Activated CD4-positive, alpha-beta memory T cell treated with anti-CD3 and anti-CD28 coated beads for 36 hours (primary cell): ENCODE measurements around the gene CSNK1G1. TPM values are rescaled to one million over a fixed set of nuclear protein-coding genes. Genes with fewer than 3 reads are reported as not detected.

Experiments
- CTCF ChIA-PET: fragments of 350-600 bp; sonication (Branson Sonifier 250); formaldehyde crosslinking; loops from one replicate; lab custom pipeline; 2021; ENCODE audit warnings: antibody characterized with exemption, inconsistent platforms; lab: Charles Lee
- POLR2A ChIA-PET: fragments of 350-600 bp; sonication (Branson Sonifier 250); formaldehyde crosslinking; loops from one replicate; lab custom pipeline; 2021; ENCODE audit warnings: antibody characterized with exemption; lab: Charles Lee
- DNase-seq: peaks from one replicate; pipeline ENCODE4 v3.0.0-alpha.2; 2020
- H3K27ac Mint-ChIP-seq: one replicate; pipeline ENCODE4 v1.8.0; 2021; ENCODE audit warnings: mixed read lengths
- H3K27me3 Mint-ChIP-seq: one replicate; pipeline ENCODE4 v1.8.0; 2021; ENCODE audit warnings: mixed read lengths
- H3K36me3 Mint-ChIP-seq: one replicate; pipeline ENCODE4 v1.8.0; 2021; ENCODE audit warnings: mixed read lengths
- H3K4me1 Mint-ChIP-seq: one replicate; pipeline ENCODE4 v1.8.0; 2021; ENCODE audit warnings: low read depth, mixed read lengths
- H3K4me3 Mint-ChIP-seq: one replicate; pipeline ENCODE4 v1.8.0; 2021; ENCODE audit warnings: mild to moderate bottlenecking, mixed read lengths
- H3K9me3 Mint-ChIP-seq: one replicate; pipeline ENCODE4 v1.8.0; 2021; ENCODE audit warnings: mixed read lengths
- intact Hi-C: fragments of 100-400 bp; cut with micrococcal nuclease; formaldehyde crosslinking; loops from one replicate; pipeline ENCODE4 v1.15.1; 2023
- total RNA-seq, 2 experiments: library from RNA; stranded (reverse); gene quantifications; one replicate each; pipeline ENCODE4 v1.2.3, GENCODE V29; 2021

Gene CSNK1G1
- total RNA-seq, 2 experiments from 2014 or later: 17.5 to 20.9 TPM

DNA sequence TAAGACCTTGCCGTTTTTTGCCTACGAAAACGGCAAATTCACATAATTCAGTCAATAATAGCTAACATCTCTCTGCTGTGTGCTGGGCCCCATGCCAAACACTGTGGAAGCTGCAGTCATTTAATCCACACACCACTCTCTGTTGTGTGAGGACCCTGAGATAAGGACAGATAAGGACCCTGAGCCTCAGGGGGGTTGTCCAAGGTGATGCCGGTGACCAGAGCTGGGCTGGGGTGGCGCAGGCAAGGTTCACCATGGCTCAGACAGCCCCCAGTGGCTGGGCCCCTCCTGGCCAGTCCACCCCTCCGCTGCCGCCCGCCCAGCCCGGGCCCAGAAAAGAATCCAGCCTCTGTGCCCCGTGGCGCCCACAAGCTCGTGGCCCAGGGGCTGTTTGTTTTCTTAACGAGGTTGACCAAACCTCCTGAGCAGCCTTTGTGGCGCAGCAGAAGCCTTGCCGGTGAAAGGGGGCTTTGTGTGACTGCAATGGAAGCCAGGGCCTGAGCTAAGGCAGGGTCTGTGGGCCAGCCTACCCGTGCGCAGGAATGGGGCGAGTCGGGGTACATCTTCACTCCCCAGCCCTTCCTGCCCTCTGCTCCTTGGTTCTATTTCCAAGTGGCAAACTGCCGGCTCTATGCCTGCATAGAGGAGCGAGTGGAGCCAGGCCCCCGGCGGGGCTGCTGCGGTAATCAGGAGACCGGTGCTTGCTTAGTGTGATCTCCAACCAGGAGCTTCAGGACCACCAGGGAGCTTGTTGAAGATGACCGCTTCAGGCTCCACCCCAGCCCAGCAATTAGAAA is 208.9 kb downstream of the CSNK1G1 start:
- Mint-ChIP-seq H3K4me1 (peaks cover 10% of the 10 kb centered on the region), H3K27me3 (peaks cover 4% of the 10 kb centered on the region), H3K27ac (no peak overlapping the region), H3K36me3 (no peaks in the 10 kb centered on the region), H3K9me3 (no peaks in the 10 kb centered on the region), H3K4me3 (no peak overlapping the region)
- DNase-seq: no peak
- CTCF ChIA-PET: interaction anchor here (1.5 kb wide), 1 partner anchor 10 kb away, joined by 4 read pairs; no protein-coding TSS in a partner anchor
- intact Hi-C loops: no loop called here
- POLR2A ChIA-PET: interaction anchor here (0.5 kb wide), 1 partner anchor 15 kb away, joined by 3 read pairs; no protein-coding TSS in a partner anchor

DNA sequence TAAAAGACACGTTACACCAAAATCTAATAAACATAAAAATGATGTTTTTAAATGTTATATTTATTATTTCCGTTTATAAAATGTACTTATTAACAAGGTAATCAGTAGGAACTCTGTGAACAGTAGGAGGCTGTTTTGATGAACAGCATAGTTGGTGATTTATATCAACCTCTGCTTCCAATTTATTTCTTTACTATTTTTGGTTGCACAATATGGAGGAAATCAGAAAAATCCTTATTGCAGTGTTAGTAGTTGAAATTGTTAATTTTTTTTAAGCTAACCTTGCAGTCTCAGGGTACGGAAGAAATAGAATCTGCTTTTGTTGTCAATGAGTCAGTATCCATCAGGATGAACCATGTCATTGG is 209.5 kb downstream of the CSNK1G1 start:
- H3K4me1 Mint-ChIP-seq: peaks cover 10% of the 10 kb centered on the region
- POLR2A ChIA-PET: no interaction called here
- CTCF ChIA-PET: interaction anchor here (1.5 kb wide), 1 partner anchor 11 kb away, joined by 4 read pairs; no protein-coding TSS in a partner anchor

DNA sequence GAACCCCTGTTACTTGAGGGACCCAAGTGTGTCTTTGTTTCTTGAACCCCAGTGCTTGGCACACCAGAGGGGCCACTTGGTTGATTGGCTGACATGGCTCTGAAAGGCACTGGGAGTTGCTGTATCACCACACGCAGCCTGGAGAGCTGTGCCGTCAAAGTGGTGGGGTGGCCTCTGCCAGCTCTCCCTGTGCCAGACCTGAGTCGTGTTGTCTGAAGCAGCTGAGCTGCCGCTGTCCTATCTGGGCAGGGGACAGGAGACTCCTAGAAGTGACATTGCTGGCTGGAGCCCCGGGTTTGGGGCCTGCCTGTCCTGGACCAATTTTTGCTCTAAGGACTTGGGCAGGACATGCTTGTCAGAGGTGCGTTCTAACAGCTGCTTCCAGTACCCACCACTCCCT is 209.9 kb downstream of the CSNK1G1 start:
- no peak for DNase-seq
- Mint-ChIP-seq H3K27ac (no peak overlapping the region), H3K4me3 (no peak overlapping the region), H3K4me1 (peaks cover 9% of the 10 kb centered on the region), H3K9me3 (no peaks in the 10 kb centered on the region), H3K27me3 (peaks cover 3% of the 10 kb centered on the region), H3K36me3 (no peaks in the 10 kb centered on the region)
- ChIA-PET CTCF (interaction anchor here (1.4 kb wide), 1 partner anchor 8 kb away, joined by 10 read pairs; no protein-coding TSS in a partner anchor), POLR2A (no interaction called here)
- intact Hi-C loops: no loop called here

More for the DNA sequence above, 209.5 kb downstream of the CSNK1G1 start:
- H3K36me3 Mint-ChIP-seq: no peaks in the 10 kb centered on the region
- no peaks in the 10 kb centered on the region for H3K9me3 Mint-ChIP-seq
- DNase-seq: no peak
- H3K27ac Mint-ChIP-seq: no peak overlapping the region
- H3K4me3 Mint-ChIP-seq: no peak overlapping the region
- intact Hi-C loops: no loop called here
- peaks cover 4% of the 10 kb centered on the region for H3K27me3 Mint-ChIP-seq

DNA sequence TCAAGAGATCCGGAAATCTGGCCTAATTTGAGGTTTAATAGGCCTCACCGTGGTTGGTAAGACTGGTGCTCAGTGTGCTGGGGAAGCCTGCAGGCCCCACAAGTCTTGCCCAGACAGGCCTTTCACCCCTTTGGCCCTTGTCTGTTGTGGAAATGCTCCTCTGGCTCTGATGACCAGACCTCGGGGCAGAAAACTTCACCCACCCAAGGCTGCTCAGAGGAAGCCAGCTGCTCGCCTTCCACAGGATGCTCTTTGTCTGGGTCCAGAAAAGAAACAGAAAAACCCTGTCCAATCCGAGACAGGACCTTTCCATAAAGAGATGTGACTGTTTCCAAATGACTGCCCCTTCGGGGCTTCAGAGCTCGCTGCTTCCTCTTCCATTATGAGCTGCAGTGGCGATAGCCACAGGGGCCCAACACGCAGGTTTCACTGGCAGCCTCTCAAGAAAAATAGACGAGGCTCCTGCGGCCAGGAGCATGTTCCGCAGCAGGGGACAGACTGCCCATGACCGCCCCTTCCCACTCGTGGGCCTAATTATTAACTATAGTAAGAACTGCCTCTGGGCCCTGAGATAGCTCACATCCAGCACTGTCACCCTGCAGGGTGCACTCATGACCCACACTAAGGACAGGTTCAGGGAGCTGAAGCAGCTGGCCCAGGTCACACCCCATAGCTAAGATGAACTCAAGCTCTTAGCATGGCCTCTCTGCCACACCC is 211.2 kb downstream of the CSNK1G1 start:
- CTCF ChIA-PET: interaction anchor here (0.8 to 1.4 kb wide), 4 partner anchors 8 to 430 kb away, joined by 3 to 10 read pairs (median 4); no protein-coding TSS in a partner anchor
- Mint-ChIP-seq H3K4me1 (peaks cover 4% of the 10 kb centered on the region), H3K27me3 (no peaks in the 10 kb centered on the region), H3K27ac (no peak overlapping the region), H3K4me3 (no peak overlapping the region), H3K36me3 (no peaks in the 10 kb centered on the region), H3K9me3 (no peaks in the 10 kb centered on the region)
- intact Hi-C loops: no loop called here
- POLR2A ChIA-PET: no interaction called here
- DNase-seq: no peak

DNA sequence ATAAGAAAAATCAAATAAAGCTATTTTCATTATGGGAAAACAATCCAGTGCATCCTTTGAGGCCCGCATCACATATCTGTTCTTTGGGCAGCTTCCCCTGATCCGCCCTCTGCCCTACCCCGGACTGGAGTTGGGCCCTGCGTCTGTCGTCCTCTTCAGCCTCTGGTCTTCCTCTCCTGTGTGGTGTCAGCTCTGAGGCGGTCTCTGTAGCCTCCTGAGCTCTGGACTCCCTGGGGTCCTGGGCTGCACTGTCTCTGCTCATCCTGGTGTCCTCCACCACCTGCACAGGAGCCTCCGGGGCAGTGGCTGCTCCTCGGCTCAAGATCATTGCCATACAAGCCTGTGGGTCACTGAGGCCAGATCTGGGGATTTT is 211.8 kb downstream of the CSNK1G1 start:
- POLR2A ChIA-PET: no interaction called here
- H3K27ac Mint-ChIP-seq: no peak overlapping the region
- no peaks in the 10 kb centered on the region for H3K27me3 Mint-ChIP-seq
- H3K9me3 Mint-ChIP-seq: no peaks in the 10 kb centered on the region
- H3K4me1 Mint-ChIP-seq: no peaks in the 10 kb centered on the region
- DNase-seq: no peak
- intact Hi-C loops: no loop called here
- no peaks in the 10 kb centered on the region for H3K36me3 Mint-ChIP-seq
- no peak overlapping the region for H3K4me3 Mint-ChIP-seq
- CTCF ChIA-PET: interaction anchor here (0.9 to 1.2 kb wide), 2 partner anchors 9 to 392 kb away, joined by 3 to 4 read pairs; no protein-coding TSS in a partner anchor

DNA sequence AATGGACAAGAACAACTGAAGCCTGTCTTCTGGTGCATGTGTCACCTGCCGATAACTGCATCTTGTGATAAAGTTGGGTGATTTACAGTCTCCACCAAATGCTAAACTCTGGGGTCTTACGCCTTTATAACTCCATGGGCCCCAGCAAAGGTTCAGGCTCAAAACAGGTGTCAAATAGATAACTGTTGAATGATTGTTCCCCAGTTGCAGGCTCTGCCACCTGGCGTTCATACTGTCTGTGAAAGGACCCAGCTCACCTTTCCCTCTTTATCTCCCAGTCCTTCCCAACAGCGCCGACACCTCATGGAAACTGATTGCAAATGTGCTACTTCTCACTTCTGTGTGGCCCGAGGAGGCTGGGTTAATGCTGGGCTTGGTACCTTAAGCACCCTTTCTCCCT is 212.7 kb downstream of the CSNK1G1 start:
- POLR2A ChIA-PET: no interaction called here
- DNase-seq: no peak
- CTCF ChIA-PET: no interaction called here
- Mint-ChIP-seq H3K27ac (no peak overlapping the region), H3K27me3 (no peaks in the 10 kb centered on the region), H3K9me3 (no peaks in the 10 kb centered on the region), H3K4me3 (no peak overlapping the region), H3K36me3 (peaks cover 3% of the 10 kb centered on the region), H3K4me1 (no peaks in the 10 kb centered on the region)
- intact Hi-C loops: no loop called here

DNA sequence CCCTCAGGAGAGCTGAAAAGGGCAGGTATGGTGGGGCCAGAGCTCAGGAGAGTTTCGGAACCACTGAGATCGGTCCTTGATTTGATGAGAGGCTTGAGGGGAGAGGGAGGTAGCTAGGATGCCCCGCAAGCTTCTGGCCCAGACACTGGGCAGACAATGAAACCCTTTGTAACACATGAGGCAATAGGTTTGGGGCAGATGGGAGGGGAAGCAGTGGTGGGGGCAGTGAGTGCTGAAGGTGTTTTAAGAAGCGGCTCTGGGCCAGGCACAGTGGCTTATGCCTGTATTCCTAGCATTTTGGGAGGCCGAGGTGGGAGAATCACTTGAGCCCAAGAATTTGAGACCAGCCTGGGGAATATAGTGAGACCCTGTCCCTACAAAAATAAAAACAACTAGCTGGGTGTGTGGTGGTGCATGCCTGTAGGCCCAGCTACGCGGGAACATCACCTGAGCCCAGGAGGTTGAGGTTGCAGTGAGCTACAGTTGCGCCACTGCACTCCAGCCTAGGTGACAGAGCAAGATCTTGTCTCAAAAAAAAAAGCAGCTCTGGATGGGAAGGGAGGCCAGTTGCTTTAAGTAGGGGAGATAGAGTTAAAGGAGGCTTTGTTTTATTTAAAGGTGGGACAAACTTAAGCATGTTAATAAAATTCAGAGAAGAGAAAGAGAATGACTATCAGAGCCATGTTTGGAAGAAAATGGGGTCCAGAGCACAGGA is 214.0 kb downstream of the CSNK1G1 start:
- CTCF ChIA-PET: interaction anchor here (0.7 kb wide), 1 partner anchor 74 kb away, joined by 3 read pairs; no protein-coding TSS in a partner anchor

DNA sequence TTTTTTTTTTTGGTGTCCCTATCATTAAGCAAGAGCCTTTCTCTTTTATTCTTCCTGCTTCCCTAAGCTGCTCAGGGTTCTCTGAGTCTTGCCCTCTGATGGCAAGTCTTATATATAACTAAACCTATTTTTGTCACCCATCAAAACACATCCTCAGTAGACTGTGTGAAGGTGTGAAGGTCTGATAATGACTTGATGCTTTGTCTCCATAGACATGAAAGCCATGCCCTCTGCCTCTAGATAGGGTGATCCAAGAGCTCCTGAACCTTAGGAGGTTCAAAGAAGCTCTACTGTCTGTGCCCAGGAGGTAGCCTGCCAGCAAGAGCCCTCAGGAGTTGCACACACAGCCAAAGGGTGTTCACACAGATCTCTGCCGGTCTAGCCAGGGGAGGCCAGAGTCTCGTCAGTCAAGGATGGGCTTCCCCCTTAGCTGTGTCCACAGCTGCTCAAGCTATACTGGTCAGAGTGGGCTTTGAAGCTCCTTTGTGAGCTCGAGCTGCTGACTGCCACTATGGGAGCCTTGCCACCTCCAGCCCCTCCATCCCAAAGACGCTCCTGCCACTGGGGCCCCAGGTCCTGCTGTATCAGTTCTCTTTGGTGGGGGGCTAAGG is 217.5 kb downstream of the CSNK1G1 start:
- Mint-ChIP-seq H3K4me3 (no peak overlapping the region), H3K27ac (no peak overlapping the region), H3K36me3 (peaks cover 15% of the 10 kb centered on the region), H3K9me3 (no peaks in the 10 kb centered on the region), H3K4me1 (no peaks in the 10 kb centered on the region), H3K27me3 (no peaks in the 10 kb centered on the region)
- intact Hi-C loops: no loop called here
- ChIA-PET POLR2A (interaction anchor here (0.6 kb wide), 1 partner anchor 1045 kb away, joined by 3 read pairs; no protein-coding TSS in a partner anchor), CTCF (interaction anchor here (0.6 to 0.7 kb wide), 2 partner anchors 16 to 17 kb away, joined by 3 to 5 read pairs; no protein-coding TSS in a partner anchor)
- DNase-seq: no peak

More for the DNA sequence above, 214.0 kb downstream of the CSNK1G1 start:
- Mint-ChIP-seq H3K9me3 (no peaks in the 10 kb centered on the region), H3K27ac (no peak overlapping the region), H3K4me1 (no peaks in the 10 kb centered on the region), H3K4me3 (no peak overlapping the region), H3K36me3 (peaks cover 8% of the 10 kb centered on the region), H3K27me3 (no peaks in the 10 kb centered on the region)
- intact Hi-C loops: no loop called here
- DNase-seq: no peak
- POLR2A ChIA-PET: interaction anchor here (0.6 kb wide), 1 partner anchor 29 kb away, joined by 3 read pairs; no protein-coding TSS in a partner anchor

DNA sequence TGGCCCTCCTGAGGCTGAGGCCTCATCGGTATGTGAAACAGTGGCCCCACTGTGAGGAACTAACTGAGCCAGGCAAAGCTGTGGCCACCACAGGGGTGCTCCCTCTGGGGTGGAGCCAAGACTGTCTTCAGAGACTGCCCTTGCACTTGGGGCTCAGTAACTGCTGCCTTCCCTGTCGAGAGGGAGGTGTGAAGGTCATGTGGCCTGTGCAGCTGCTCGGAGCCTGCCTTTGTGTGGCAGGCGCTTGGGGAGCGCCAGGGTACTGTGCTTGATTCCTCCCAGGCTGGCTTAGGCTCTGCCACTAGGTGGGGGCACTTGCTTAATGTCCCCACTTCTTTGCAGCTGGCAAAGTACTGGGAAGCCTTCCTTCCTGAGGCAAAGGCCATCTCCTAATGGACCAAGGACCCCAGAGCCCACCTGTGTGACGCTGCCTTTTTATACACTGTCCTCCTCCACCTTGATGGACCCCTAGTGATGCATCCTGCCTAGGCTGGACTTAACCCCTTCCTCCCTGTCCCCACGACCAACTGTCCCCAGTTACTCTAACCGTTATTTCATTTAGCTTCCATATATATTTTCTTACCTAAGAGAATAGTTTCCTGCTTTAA is 218.6 kb downstream of the CSNK1G1 start:
- DNase-seq: no peak
- ChIA-PET CTCF (interaction anchor here (0.6 to 1.0 kb wide), 2 partner anchors 16 kb away, joined by 5 read pairs; no protein-coding TSS in a partner anchor), POLR2A (no interaction called here)
- Mint-ChIP-seq H3K27me3 (no peaks in the 10 kb centered on the region), H3K36me3 (peaks cover 21% of the 10 kb centered on the region), H3K4me1 (no peaks in the 10 kb centered on the region), H3K9me3 (no peaks in the 10 kb centered on the region), H3K4me3 (no peak overlapping the region), H3K27ac (no peak overlapping the region)
- intact Hi-C loops: no loop called here

DNA sequence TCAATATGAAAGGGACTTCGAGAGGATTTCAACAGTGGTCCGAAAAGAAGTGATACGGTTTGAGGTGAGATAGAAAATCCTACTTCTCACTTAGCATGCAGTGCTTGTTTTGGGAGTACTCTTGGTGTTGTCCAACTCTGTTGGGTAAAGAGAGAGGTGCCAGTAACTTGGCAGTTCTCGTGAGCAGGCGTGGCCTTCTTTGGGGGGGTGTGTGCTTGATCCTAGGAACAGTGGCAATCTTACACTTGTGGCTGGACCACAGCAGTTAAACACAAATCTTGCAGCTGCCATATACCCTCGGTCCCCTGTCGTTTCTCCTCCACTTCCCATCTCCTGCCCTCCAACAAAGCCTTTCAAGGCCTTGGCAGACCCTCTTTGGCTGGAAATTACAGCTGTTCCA is 219.6 kb downstream of the CSNK1G1 start:
- H3K27me3 Mint-ChIP-seq: no peaks in the 10 kb centered on the region
- no peak overlapping the region for H3K4me3 Mint-ChIP-seq
- no peaks in the 10 kb centered on the region for H3K4me1 Mint-ChIP-seq
- ChIA-PET POLR2A (no interaction called here), CTCF (no interaction called here)
- intact Hi-C loops: no loop called here
- no peak overlapping the region for H3K27ac Mint-ChIP-seq
- no peak for DNase-seq
- peaks cover 30% of the 10 kb centered on the region for H3K36me3 Mint-ChIP-seq
- H3K9me3 Mint-ChIP-seq: no peaks in the 10 kb centered on the region

DNA sequence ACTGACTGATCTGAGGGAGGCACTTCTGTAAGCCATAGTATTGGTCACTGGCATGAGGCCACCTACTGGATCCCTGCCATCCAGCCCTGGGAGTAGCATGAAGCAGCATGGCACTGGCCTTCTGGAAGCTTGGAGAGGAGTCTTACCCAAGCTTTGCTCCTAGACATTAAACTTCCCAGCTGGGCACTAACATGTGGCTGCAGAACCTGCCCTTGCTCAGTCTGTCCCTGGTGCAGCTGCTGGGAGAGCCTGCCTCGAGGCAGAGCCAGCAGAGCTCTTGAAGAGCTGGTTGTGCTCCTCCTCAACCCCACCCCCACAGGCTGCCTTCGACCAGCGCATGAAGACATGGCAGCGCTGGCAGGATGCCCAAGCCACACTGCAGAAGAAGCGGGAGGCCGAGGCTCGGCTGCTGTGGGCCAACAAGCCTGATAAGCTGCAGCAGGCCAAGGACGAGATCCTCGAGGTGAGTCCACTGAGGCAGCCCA is 221.6 kb downstream of the CSNK1G1 start:
- H3K36me3 Mint-ChIP-seq: peaks cover 36% of the 10 kb centered on the region
- no peak overlapping the region for H3K27ac Mint-ChIP-seq
- no peaks in the 10 kb centered on the region for H3K9me3 Mint-ChIP-seq
- intact Hi-C loops: no loop called here
- no peak overlapping the region for H3K4me3 Mint-ChIP-seq
- no peaks in the 10 kb centered on the region for H3K4me1 Mint-ChIP-seq
- DNase-seq: no peak
- no peaks in the 10 kb centered on the region for H3K27me3 Mint-ChIP-seq
- CTCF ChIA-PET: no interaction called here
- POLR2A ChIA-PET: no interaction called here
